ENCODE measurements around the gene UBE2H. TPM values are rescaled to one million over a fixed set of nuclear protein-coding genes. Genes with fewer than 3 reads are reported as not detected.
"Not testable (repeated sequence)": the region's sequence is repeated elsewhere in the genome, so short reads cannot be mapped to it uniquely, and the experiment has no call there.

Gene UBE2H
- total RNA-seq, 1 experiment from 2014 or later = 34.7 TPM

GRCh38 chr7:129799350-129799955 lies 153.3 kb downstream of the UBE2H start:
- Histone ChIP-seq H3K36me3 (ENCODE audit: insufficient read depth, low read length) (no peaks in the 10 kb centered on the region), H3K79me2 (ENCODE audit: low read length) (no peaks in the 10 kb centered on the region), H3K9me3 (ENCODE audit: low read length) (no peaks in the 10 kb centered on the region), H3K27me3 (ENCODE audit: low read length) (no peaks in the 10 kb centered on the region), H2AFZ (ENCODE audit: low read length) (no peak overlapping the region), H3K9me2 (replicated peaks; ENCODE audit: insufficient read depth, low read length) (no peaks in the 10 kb centered on the region), H3K27ac (ENCODE audit: low read length) (no peak overlapping the region), H3K4me3 (ENCODE audit: low read length) (no peak overlapping the region), H4K20me1 (ENCODE audit: insufficient read depth, low read depth, low read length) (no peaks in the 10 kb centered on the region), H3K4me1 (ENCODE audit: low read length) (peaks cover 4% of the 10 kb centered on the region), H3K4me2 (ENCODE audit: low read depth, low read length, poor library complexity, severe bottlenecking) (no peak overlapping the region), H3K9ac (ENCODE audit: low read length) (no peak overlapping the region)
- DNase-seq = no peak

- Histone ChIP-seq H3K4me2 (ENCODE audit: low read depth, low read length, poor library complexity, severe bottlenecking) (no peak overlapping the region), H3K9ac (ENCODE audit: low read length) (no peak overlapping the region), H3K4me1 (ENCODE audit: low read length) (peaks cover 4% of the 10 kb centered on the region), H3K27ac (ENCODE audit: low read length) (no peak overlapping the region), H3K36me3 (ENCODE audit: insufficient read depth, low read length) (no peaks in the 10 kb centered on the region), H3K9me3 (ENCODE audit: low read length) (no peaks in the 10 kb centered on the region), H4K20me1 (ENCODE audit: insufficient read depth, low read depth, low read length) (no peaks in the 10 kb centered on the region), H3K79me2 (ENCODE audit: low read length) (no peaks in the 10 kb centered on the region), H3K9me2 (replicated peaks; ENCODE audit: insufficient read depth, low read length) (no peaks in the 10 kb centered on the region), H2AFZ (ENCODE audit: low read length) (no peak overlapping the region), H3K4me3 (ENCODE audit: low read length) (no peak overlapping the region), H3K27me3 (ENCODE audit: low read length) (no peaks in the 10 kb centered on the region)
- no peak for DNase-seq
These were observed 154.0 kb downstream of the UBE2H start for GRCh38 chr7:129798616-129799349.

DNA sequence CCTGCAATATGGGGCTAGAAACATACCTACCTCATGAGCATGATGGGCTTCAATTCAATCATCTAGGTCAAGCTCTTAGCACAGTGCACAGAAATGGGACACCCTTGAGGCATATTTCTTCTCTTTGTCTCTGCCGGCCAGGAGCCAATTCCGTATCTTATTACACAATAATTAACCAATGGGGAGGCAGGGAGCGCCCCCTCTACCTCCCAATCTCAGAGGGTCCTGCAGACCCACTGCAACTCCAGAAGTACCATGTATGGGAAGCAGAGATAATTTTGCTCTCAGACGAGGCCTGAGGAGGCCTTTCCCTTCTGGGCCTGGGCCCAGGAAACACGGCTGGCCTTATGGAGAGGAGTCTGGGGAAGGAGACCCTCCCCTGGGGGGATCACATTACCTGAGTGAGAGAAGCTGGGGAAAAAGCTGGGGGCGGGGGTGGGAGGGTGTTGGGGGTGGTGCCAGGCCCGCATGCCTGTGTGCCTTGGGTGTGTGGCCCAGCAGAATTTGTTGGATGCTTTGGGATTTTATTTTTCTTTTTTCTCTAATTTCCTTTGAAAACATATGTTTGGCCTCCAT lies 155.5 kb downstream of the UBE2H start:
- H3K9me3 ChIP-seq (ENCODE audit: low read length) = no peaks in the 10 kb centered on the region
- H3K79me2 ChIP-seq (ENCODE audit: low read length) = no peaks in the 10 kb centered on the region
- H3K27ac ChIP-seq (ENCODE audit: low read length) = no peak overlapping the region
- no peaks in the 10 kb centered on the region for H3K27me3 ChIP-seq (ENCODE audit: low read length)
- H3K9me2 ChIP-seq (replicated peaks; ENCODE audit: insufficient read depth, low read length) = no peaks in the 10 kb centered on the region
- no peak overlapping the region for H2AFZ ChIP-seq (ENCODE audit: low read length)
- H4K20me1 ChIP-seq (ENCODE audit: insufficient read depth, low read depth, low read length) = no peaks in the 10 kb centered on the region
- DNase-seq = no peak
- no peak overlapping the region for H3K9ac ChIP-seq (ENCODE audit: low read length)
- H3K4me3 ChIP-seq (ENCODE audit: low read length) = no peak overlapping the region
- H3K4me2 ChIP-seq (ENCODE audit: low read depth, low read length, poor library complexity, severe bottlenecking) = no peak overlapping the region
- H3K4me1 ChIP-seq (ENCODE audit: low read length) = peaks cover 4% of the 10 kb centered on the region
- no peaks in the 10 kb centered on the region for H3K36me3 ChIP-seq (ENCODE audit: insufficient read depth, low read length)

- DNase-seq = no peak
- Histone ChIP-seq H3K36me3 (ENCODE audit: insufficient read depth, low read length) (no peaks in the 10 kb centered on the region), H3K9ac (ENCODE audit: low read length) (no peak overlapping the region), H2AFZ (ENCODE audit: low read length) (no peak overlapping the region), H3K4me1 (ENCODE audit: low read length) (no peaks in the 10 kb centered on the region), H3K4me3 (ENCODE audit: low read length) (no peak overlapping the region), H3K27ac (ENCODE audit: low read length) (no peak overlapping the region), H3K9me3 (ENCODE audit: low read length) (no peaks in the 10 kb centered on the region), H4K20me1 (ENCODE audit: insufficient read depth, low read depth, low read length) (no peaks in the 10 kb centered on the region), H3K27me3 (ENCODE audit: low read length) (no peaks in the 10 kb centered on the region), H3K79me2 (ENCODE audit: low read length) (no peaks in the 10 kb centered on the region), H3K9me2 (replicated peaks; ENCODE audit: insufficient read depth, low read length) (no peaks in the 10 kb centered on the region), H3K4me2 (ENCODE audit: low read depth, low read length, poor library complexity, severe bottlenecking) (no peak overlapping the region)
These were observed 156.5 kb downstream of the UBE2H start for GRCh38 chr7:129796186-129796775.

- DNase-seq; H4K20me1 ChIP-seq (ENCODE audit: insufficient read depth, low read depth, low read length); H3K36me3 ChIP-seq (ENCODE audit: insufficient read depth, low read length); H2AFZ ChIP-seq (ENCODE audit: low read length); H3K4me2 ChIP-seq (ENCODE audit: low read depth, low read length, poor library complexity, severe bottlenecking); H3K9me2 ChIP-seq (replicated peaks; ENCODE audit: insufficient read depth, low read length); H3K79me2 ChIP-seq (ENCODE audit: low read length); H3K4me3 ChIP-seq (ENCODE audit: low read length); H3K4me1 ChIP-seq (ENCODE audit: low read length); H3K27ac ChIP-seq (ENCODE audit: low read length); H3K9ac ChIP-seq (ENCODE audit: low read length); H3K9me3 ChIP-seq (ENCODE audit: low read length); H3K27me3 ChIP-seq (ENCODE audit: low read length): not testable (repeated sequence)
These were observed 158.3 kb downstream of the UBE2H start for GRCh38 chr7:129794461-129794860.

DNA sequence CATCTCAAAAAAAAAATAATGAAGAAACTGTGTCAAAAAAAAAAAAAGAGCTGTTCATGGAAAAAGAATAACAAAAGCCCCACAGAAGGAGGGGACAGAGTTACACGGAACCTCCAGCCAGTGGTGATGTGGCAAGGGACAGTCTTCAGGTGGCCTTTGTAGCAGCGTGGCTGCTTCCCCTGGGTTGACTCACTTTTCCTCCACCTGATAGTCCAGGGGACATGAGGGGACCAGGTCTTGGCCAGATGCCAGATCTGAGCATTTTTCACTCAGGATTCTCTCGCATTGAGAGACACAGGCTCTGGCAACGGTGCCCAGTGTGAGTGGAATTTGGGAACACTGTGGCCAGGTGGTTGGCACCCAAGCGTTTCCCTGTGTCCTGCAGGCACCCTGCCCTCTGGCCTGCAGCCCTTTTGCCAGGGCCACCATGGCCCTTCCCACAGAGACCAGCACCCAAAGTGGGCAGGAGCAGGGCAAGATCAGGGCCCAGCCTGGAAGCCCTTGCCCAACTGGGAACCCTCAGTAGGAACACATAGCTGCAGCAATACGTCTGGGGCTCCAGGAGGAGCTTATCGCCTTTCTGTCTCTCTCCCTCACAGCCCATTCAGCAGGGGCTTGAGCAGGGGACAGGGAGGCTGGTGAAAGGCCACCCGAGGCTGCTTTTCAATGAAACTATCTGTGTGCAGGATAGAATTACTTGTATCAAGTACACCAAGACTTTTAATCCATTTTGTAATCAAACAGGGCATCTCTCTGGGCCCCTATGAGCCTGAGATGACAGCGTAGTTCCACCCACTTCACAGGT lies 159.1 kb downstream of the UBE2H start:
- H3K27me3 ChIP-seq (ENCODE audit: low read length) = no peaks in the 10 kb centered on the region
- no peaks in the 10 kb centered on the region for H3K9me2 ChIP-seq (replicated peaks; ENCODE audit: insufficient read depth, low read length)
- no peaks in the 10 kb centered on the region for H4K20me1 ChIP-seq (ENCODE audit: insufficient read depth, low read depth, low read length)
- no peaks in the 10 kb centered on the region for H3K9me3 ChIP-seq (ENCODE audit: low read length)
- H3K36me3 ChIP-seq (ENCODE audit: insufficient read depth, low read length) = no peaks in the 10 kb centered on the region
- H3K27ac ChIP-seq (ENCODE audit: low read length) = no peak overlapping the region
- H2AFZ ChIP-seq (ENCODE audit: low read length) = no peak overlapping the region
- H3K4me3 ChIP-seq (ENCODE audit: low read length) = no peak overlapping the region
- peaks cover 7% of the 10 kb centered on the region for H3K4me1 ChIP-seq (ENCODE audit: low read length)
- no peak overlapping the region for H3K4me2 ChIP-seq (ENCODE audit: low read depth, low read length, poor library complexity, severe bottlenecking)
- no peaks in the 10 kb centered on the region for H3K79me2 ChIP-seq (ENCODE audit: low read length)
- H3K9ac ChIP-seq (ENCODE audit: low read length) = no peak overlapping the region
- DNase-seq = no peak

DNA sequence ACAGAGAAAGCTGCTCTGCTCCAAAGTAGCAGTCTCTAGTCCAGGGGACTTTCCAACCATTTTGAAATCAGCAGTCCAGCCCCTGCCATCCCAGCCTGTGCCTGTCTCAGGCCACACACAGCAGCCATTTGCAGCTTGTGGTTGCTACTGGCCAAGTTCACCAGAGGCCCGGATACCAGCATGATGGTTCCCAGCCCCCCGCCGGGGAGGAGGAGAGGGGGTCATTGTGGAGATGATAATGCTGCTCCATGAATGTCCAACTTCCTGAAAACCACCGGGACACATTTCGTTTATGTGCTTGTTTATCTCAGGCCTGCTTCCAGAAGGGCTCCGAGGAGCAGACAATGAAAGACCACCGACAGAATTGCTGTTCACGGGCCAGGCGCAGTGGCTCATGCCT lies 160.0 kb downstream of the UBE2H start:
- Histone ChIP-seq H3K9me3 (ENCODE audit: low read length) (no peaks in the 10 kb centered on the region), H3K9ac (ENCODE audit: low read length) (no peak overlapping the region), H4K20me1 (ENCODE audit: insufficient read depth, low read depth, low read length) (no peaks in the 10 kb centered on the region), H2AFZ (ENCODE audit: low read length) (no peak overlapping the region), H3K4me1 (ENCODE audit: low read length) (peaks cover 7% of the 10 kb centered on the region), H3K9me2 (replicated peaks; ENCODE audit: insufficient read depth, low read length) (no peaks in the 10 kb centered on the region), H3K4me3 (ENCODE audit: low read length) (no peak overlapping the region), H3K36me3 (ENCODE audit: insufficient read depth, low read length) (no peaks in the 10 kb centered on the region), H3K27me3 (ENCODE audit: low read length) (no peaks in the 10 kb centered on the region), H3K79me2 (ENCODE audit: low read length) (no peaks in the 10 kb centered on the region), H3K4me2 (ENCODE audit: low read depth, low read length, poor library complexity, severe bottlenecking) (no peak overlapping the region), H3K27ac (ENCODE audit: low read length) (no peak overlapping the region)
- DNase-seq = no peak

GRCh38 chr7:129790136-129790535 lies 162.6 kb downstream of the UBE2H start:
- H3K36me3 ChIP-seq (ENCODE audit: insufficient read depth, low read length) = no peaks in the 10 kb centered on the region
- H3K4me1 ChIP-seq (ENCODE audit: low read length) = peaks cover 17% of the 10 kb centered on the region
- no peaks in the 10 kb centered on the region for H3K27me3 ChIP-seq (ENCODE audit: low read length)
- H3K4me2 ChIP-seq (ENCODE audit: low read depth, low read length, poor library complexity, severe bottlenecking) = no peak overlapping the region
- no peak for DNase-seq
- no peaks in the 10 kb centered on the region for H4K20me1 ChIP-seq (ENCODE audit: insufficient read depth, low read depth, low read length)
- H3K9me3 ChIP-seq (ENCODE audit: low read length) = no peaks in the 10 kb centered on the region
- no peak overlapping the region for H3K9ac ChIP-seq (ENCODE audit: low read length)
- no peak overlapping the region for H2AFZ ChIP-seq (ENCODE audit: low read length)
- no peaks in the 10 kb centered on the region for H3K9me2 ChIP-seq (replicated peaks; ENCODE audit: insufficient read depth, low read length)
- H3K79me2 ChIP-seq (ENCODE audit: low read length) = no peaks in the 10 kb centered on the region
- H3K27ac ChIP-seq (ENCODE audit: low read length) = no peak overlapping the region
- no peak overlapping the region for H3K4me3 ChIP-seq (ENCODE audit: low read length)

Data from Karpas-422 (cell line).